Muscle of leg (tissue), 11 donors: ENCODE results near the gene ADGRD2. TPM values are rescaled to one million over a fixed set of nuclear protein-coding genes. Genes with fewer than 3 reads are reported as not detected.

Source experiments
- DNase-seq: peaks from one replicate; pipeline ENCODE4 v3.0.0; 2013
- H3K27ac ChIP-seq: one replicate; pipeline ENCODE4 v1.5.1; 2013; ENCODE audit warnings: mild to moderate bottlenecking, low read length, control low read depth
- H3K27me3 ChIP-seq: one replicate; pipeline ENCODE4 v1.6.1; 2013; ENCODE audit warnings: low read length; ENCODE audit not compliant: control insufficient read depth, insufficient read depth
- H3K36me3 ChIP-seq: one replicate; pipeline ENCODE4 v1.6.1; 2013; ENCODE audit warnings: low read length; ENCODE audit not compliant: control insufficient read depth, insufficient read depth
- H3K4me1 ChIP-seq: one replicate; pipeline ENCODE4 v1.6.1; 2013; ENCODE audit warnings: low read length; ENCODE audit not compliant: control insufficient read depth, insufficient read depth
- H3K4me3 ChIP-seq: one replicate; pipeline ENCODE4 v1.5.1; 2013; ENCODE audit warnings: low read length, control low read depth
- H3K9me3 ChIP-seq: replicated peaks from 2 replicates; pipeline ENCODE4 v1.6.1; 2013; ENCODE audit warnings: low read depth, low read length; ENCODE audit not compliant: control insufficient read depth
- WGBS: methylation state at CpG from one replicate; pipeline ENCODE4 v1.1.5; 2013; ENCODE audit warnings: missing lambda C conversion rate; ENCODE audit not compliant: insufficient coverage; 5-methylcytosine and 5-hydroxymethylcytosine counted together
- polyA plus RNA-seq, 8 donors: library from polyadenylated mRNA; unstranded; fragments of 120-200 nt; gene quantifications; one replicate each; pipeline versions ENCODE4 v1.2.1 to v1.2.3, GENCODE V29; 2013; ENCODE audit warnings: inconsistent platforms in 1 of 8, low replicate concordance in 1 of 8; ENCODE audit not compliant: insufficient read length in 8 of 8, insufficient read depth in 1 of 8
- total RNA-seq: library from RNA; stranded (reverse); fragments of 120-200 nt; gene quantifications from one replicate; pipeline ENCODE4 v1.2.4, GENCODE V29; 2013

ADGRD2 gene
- total and polyA plus RNA-seq, 9 donors: 0.06 to 0.25 (median 0.11) TPM; not detected in 5

DNA sequence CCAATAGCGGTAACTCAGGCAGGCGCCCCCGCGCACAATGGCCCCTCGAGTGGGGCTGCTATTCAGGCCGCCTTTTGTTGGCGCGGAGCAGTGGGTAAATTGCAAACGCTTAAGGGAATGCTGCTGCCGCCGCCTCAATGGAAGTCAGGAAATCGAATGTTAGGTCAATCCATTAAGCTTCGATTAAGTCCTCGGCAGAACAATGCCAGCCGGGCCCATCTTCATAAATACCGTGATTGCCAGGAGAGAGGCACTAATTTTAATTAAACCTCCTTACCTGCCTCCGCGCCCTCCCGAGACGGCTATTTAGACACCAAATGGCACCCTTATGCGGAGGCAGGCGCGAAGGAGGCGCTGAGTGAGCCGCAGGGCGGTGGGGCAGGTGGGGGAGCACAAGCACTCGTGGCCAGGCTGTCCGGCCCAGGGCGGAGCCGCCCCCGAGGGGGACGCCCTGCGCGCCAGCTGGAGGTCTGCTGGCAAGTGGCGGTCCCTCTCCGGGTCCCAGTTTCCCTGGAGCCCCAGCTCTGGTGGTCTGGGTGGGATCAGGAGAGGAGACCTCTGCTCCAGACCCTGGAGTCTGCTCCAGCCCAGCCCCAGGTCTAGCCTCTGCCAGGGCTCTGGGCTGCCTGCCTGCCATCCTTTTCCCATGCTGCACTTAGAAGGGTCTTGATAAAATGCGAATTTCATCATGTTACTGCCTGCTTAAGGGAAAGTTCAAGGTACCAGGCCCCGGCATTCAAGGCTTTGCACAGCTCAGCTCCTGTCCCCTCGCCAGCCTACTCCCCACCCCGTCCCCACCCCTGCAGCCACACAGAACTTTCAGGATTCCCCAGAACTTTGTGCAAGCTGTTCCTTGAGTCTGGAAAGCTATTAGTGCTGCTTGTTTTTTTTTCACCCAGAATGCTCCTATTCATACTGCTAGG is 37.3 kb downstream of the ADGRD2 start:
- H3K4me1 ChIP-seq: peaks cover 6% of the 10 kb centered on the region
- H3K27me3 ChIP-seq: peaks cover 67% of the 10 kb centered on the region
- no peaks in the 10 kb centered on the region for H3K9me3 ChIP-seq
- no peak overlapping the region for H3K4me3 ChIP-seq
- 19% methylated on average over 26 of the region's 40 CpGs for WGBS
- H3K36me3 ChIP-seq: no peaks in the 10 kb centered on the region
- no peak overlapping the region for H3K27ac ChIP-seq
- DNase-seq: no peak

DNA sequence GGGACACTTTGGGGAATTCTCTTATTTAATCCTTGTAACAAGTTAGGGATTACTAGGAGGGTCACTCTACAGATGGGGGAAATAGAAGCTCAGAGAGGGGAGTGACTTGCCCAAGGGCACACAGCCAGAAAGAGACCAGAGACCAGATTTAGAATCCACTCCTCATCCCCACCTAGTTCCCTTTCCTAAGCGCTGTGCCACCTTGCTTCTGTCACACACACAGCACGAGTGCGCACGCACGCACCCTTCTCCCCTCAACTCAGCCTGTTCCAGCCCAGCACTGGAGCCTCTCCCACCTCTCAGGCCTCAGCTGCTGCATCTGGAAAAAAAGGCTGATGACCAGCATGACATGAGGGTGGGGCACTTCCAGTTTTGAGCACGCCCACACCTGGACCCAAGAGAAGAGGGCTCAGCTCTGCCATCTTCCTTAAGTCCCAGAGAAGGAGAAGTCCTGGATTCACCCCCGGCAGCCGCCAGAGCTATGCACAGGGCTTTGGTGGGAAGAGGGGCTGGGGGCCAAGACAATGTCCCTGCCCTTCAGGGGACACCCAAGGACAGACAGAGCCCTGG is 38.5 kb downstream of the ADGRD2 start:
- Histone ChIP-seq H3K36me3 (no peaks in the 10 kb centered on the region), H3K27me3 (peaks cover 58% of the 10 kb centered on the region), H3K27ac (no peak overlapping the region), H3K4me1 (peaks cover 8% of the 10 kb centered on the region), H3K9me3 (no peaks in the 10 kb centered on the region), H3K4me3 (no peak overlapping the region)
- WGBS: 90% methylated on average over 8 of the region's 8 CpGs
- no peak for DNase-seq

DNA sequence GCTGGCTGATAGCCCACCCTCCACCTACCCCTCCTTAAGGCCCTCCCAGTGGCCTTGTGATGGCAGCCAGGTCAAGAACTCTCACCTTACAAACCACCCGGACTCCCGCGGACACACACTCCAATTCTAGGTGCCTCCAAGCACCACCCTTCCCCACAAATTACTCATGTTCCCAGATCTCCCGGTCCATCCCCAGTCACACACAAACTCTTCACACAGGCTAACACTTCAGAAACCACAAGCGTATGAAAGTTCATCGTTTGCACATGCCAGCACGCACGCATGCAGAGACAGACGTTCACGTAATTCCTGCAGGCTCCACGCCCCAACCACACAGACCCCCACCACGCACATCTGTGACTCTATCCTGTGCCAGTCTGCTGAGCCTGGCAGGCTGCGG is 39.0 kb downstream of the ADGRD2 start:
- Histone ChIP-seq H3K9me3 (no peaks in the 10 kb centered on the region), H3K27me3 (peaks cover 59% of the 10 kb centered on the region), H3K36me3 (no peaks in the 10 kb centered on the region), H3K4me3 (no peak overlapping the region), H3K4me1 (peaks cover 10% of the 10 kb centered on the region), H3K27ac (no peak overlapping the region)
- DNase-seq: no peak
- WGBS: 54% methylated on average over 12 of the region's 13 CpGs

DNA sequence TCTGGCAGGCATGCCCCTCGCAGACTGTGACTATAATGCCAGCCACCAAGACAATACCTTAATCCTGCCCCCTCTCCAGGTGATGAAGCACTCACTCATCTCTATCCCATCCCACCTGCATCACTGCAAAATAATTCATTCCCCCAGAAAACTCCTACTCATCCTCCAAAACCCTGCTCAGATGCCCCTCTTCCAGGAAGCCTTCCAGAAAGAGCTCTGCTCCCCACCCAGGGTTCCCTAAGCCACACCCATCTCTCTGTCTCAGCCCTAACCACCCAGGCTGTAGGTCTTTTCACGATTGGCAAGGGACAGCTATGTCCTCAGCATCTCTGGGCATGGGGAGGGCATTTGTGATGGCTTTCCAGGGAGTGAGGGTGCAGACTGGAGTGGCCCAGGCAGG is 39.8 kb downstream of the ADGRD2 start:
- Histone ChIP-seq H3K27me3 (peaks cover 55% of the 10 kb centered on the region), H3K27ac (no peak overlapping the region), H3K36me3 (no peaks in the 10 kb centered on the region), H3K4me1 (peaks cover 10% of the 10 kb centered on the region), H3K4me3 (no peak overlapping the region), H3K9me3 (no peaks in the 10 kb centered on the region)
- WGBS: 92% methylated on average over 1 of the region's 2 CpGs
- no peak for DNase-seq

DNA sequence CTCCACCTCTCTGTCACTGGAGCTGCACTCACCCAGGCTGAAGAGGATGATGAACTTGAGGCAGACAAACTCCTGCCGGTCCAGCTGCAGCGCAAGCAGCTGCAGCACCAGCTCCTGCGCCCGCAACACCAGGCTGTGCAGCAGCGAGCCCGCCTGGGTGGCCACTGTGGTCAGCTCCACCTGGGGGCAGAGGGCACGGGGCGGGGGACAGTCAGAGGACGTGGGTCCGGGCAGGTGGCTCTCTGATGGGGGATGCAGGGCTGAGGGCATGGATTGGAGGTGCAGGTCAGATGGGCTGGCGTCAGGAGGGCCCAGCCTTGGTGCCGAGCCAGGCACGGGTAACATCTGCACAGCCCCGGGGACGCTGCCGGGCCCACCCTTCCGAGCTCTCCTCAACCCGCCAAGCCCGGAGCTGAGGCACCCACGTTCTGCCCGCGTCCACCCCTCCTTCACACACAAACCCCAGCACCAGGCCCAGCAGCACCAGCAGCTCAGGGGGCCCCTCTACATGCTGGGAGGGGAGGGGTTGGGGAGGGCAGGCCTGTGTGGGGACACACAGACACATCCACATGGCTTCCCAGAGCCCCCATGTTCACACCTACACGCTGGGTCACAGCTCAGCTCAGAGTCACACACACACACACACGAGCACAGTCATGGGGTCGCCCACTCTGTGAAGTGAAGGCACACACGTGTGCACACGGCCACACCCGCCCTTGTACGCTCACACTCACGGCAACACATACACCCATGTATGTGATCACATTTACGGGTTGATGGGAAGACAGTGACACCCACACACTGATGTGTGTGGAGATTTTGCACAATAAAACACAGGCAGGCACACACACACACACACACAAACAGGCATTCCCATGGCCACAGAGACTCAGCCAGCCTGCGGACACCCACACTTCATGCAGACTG is 41.1 kb downstream of the ADGRD2 start:
- Histone ChIP-seq H3K27me3 (peaks cover 45% of the 10 kb centered on the region), H3K27ac (no peak overlapping the region), H3K4me3 (no peak overlapping the region), H3K36me3 (no peaks in the 10 kb centered on the region), H3K4me1 (peaks cover 10% of the 10 kb centered on the region), H3K9me3 (no peaks in the 10 kb centered on the region)
- WGBS: 78% methylated on average over 16 of the region's 32 CpGs
- no peak for DNase-seq

DNA sequence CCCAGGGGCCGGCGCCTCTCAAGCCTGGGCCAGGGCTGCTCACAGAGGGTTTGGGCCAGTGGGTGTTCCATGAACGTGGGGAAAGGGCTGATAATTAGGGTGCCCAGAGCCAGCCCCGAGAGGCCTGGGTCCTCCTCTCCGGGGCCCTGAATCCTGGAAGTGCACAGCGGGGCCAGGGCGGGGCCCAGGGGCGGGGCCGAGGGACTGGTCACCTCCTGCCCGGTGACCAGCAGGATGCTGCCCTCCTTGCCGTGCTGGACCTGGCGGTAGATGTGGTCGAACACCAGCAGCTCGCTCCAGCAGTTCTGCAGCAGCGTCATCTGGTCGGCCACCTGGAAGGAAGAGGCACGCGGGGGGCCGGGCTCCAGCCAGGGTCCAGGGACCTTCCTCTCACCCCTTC is 42.6 kb downstream of the ADGRD2 start:
- no peaks in the 10 kb centered on the region for H3K9me3 ChIP-seq
- WGBS: 67% methylated on average over 10 of the region's 19 CpGs
- peaks cover 4% of the 10 kb centered on the region for H3K4me1 ChIP-seq
- no peak overlapping the region for H3K27ac ChIP-seq
- no peak for DNase-seq
- no peaks in the 10 kb centered on the region for H3K36me3 ChIP-seq
- no peak overlapping the region for H3K4me3 ChIP-seq
- H3K27me3 ChIP-seq: peaks cover 38% of the 10 kb centered on the region

DNA sequence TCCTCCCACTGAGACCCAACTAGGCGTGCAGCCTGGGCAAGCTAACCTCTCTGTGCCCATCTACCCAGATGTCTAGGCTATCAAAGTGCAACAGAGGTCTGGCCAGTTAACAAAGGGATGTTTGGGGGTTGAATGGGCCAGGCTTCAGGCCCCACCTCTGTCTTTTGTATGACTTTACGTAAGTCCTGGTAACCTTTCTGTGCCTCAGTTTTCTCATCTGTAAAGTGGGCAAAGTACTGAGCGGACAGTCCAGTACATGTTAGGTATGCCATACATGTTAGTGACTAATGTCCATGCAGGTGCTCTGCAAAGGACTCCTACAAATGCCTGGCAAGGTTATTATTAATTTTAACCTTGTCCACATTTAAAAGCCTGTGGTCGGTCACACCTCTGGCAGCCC is 43.0 kb downstream of the ADGRD2 start:
- H3K27me3 ChIP-seq: peaks cover 36% of the 10 kb centered on the region

DNA sequence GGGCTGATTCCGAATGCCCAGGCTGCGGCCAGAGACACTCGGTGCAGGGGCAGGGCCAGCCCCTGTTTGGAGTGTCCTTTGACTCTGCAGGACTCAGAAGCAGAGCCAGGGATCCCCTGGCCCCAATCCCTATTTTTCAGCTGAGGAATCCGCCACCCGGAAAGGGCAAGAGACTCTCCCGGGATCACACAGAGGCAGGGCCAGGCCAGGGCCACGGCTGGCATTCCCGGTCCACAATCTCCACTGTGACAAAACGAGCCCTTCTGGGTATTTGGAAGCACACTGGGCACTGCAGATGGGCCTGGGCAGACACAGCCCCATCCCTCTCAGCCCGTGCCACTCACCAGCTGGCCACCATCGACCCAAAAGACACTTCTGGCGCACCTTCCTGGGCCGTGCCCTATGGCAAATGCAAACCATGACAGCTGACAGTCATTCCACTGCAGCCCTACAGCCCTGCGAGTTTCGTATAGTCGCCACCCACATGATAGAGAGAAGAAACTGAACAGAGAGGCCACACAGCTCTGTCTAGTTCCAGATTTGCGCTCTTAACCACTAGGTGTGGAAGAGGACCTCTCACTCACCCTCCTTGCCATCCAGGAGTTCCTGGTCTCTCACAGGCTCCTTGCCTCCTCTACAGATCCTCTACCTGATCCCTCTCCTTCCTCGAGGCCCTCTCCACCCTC is 43.7 kb downstream of the ADGRD2 start:
- H3K4me3 ChIP-seq: no peak overlapping the region
- H3K27me3 ChIP-seq: peaks cover 35% of the 10 kb centered on the region
- WGBS: 79% methylated on average over 12 of the region's 18 CpGs

More for the DNA sequence above, 43.0 kb downstream of the ADGRD2 start:
- Histone ChIP-seq H3K4me3 (no peak overlapping the region), H3K27ac (no peak overlapping the region), H3K9me3 (no peaks in the 10 kb centered on the region), H3K36me3 (no peaks in the 10 kb centered on the region), H3K4me1 (peaks cover 4% of the 10 kb centered on the region)
- no peak for DNase-seq
- 73% methylated on average over 3 of the region's 4 CpGs for whole genome bisulfite sequencing

DNA sequence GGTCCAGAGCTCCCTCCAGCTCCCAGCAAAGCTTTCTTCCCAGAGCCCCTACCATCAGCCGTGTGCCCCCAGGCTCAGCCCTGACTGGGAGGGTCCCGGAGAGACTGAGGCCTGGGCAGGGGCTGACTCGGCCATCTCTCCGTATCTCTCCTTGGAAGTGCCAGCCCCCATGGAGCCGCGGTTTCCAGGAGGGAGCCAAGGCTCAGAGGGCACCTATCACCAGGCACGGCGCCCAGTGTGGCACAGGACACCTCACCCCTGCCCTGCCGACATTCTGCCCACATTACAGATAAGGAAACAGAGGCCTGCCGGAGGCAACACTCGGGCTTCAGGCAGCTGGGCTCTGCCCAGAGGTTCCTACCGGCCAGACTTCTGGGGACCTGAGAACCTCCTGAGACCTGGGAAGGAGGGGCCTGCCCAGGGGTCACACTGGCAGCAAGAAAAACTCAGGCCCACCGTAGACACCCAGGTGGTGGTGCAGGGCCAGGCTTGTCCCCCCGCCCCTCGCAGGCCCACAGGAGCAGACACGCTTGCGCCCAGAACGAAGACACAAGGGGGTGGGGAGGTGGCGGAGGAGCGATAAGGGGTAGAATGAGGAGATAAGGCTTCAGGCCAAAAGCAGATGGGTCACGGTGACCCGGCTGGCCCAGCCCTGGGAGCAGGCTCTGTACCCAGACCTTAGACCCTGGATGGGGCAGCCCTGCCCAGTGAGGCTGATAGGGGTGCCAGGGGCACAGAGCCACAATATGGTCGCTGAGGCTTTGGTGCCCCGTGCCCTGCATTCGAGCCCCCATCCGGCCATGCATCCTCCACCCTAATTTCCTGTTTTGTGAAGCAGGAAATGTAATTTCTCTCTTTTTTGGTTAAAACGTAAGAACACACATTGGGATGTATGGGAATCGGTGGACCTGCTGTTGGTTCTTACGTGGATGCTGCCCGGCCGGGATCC is 45.1 kb downstream of the ADGRD2 start:
- Histone ChIP-seq H3K4me3 (no peak overlapping the region), H3K4me1 (peaks cover 4% of the 10 kb centered on the region), H3K36me3 (no peaks in the 10 kb centered on the region), H3K27ac (no peak overlapping the region), H3K27me3 (peaks cover 33% of the 10 kb centered on the region), H3K9me3 (no peaks in the 10 kb centered on the region)
- DNase-seq: no peak
- 82% methylated on average over 21 of the region's 31 CpGs for WGBS

More for the DNA sequence above, 43.7 kb downstream of the ADGRD2 start:
- H3K36me3 ChIP-seq: no peaks in the 10 kb centered on the region
- no peak for DNase-seq
- peaks cover 4% of the 10 kb centered on the region for H3K4me1 ChIP-seq
- H3K27ac ChIP-seq: no peak overlapping the region
- no peaks in the 10 kb centered on the region for H3K9me3 ChIP-seq
